Spleen (tissue), 3 donors: ENCODE measurements around the gene SAMD14.

Source experiments
- POLR2A ChIP-seq, 3 donors: fragments of 450-650 bp; IDR thresholded peaks; one replicate each; pipeline ENCODE4 v1.5.1; 2017; ENCODE audit warnings: antibody characterized with exemption in 3 of 3, mild to moderate bottlenecking in 1 of 3
- POLR2AphosphoS5 ChIP-seq, 3 donors: sonication (generic); formaldehyde crosslinking; IDR thresholded peaks; one replicate each; pipeline ENCODE4 v1.5.1; 2017; ENCODE audit warnings: antibody characterized with exemption in 3 of 3

GRCh38 chr17:50094243-50094752 is 35.7 kb downstream of the SAMD14 start:
- TF ChIP-seq POLR2A (IDR thresholded peaks at IDR 0.05) (no peak), POLR2AphosphoS5 (IDR thresholded peaks at IDR 0.05) (peak in 2 of 3 donors; percentile 43 to 51)
